Activated naive CD4-positive, alpha-beta T cell treated with anti-CD3 and anti-CD28 coated beads, Interleukin-2, amount 50 U/mL, for 16 hours (primary cell): ENCODE measurements around the gene PMIS2.

Experiments used
- DNase-seq: peaks from one replicate; pipeline ENCODE4 v3.0.0-alpha.2; 2020

The PMIS2 gene

GRCh38 chr19:35556846-35557538 is 29.0 kb upstream of the PMIS2 start:
- DNase-seq, result no peak

GRCh38 chr19:35557539-35558399 is 28.2 kb upstream of the PMIS2 start:
- peak; percentile 56 for DNase-seq

GRCh38 chr19:35558400-35559280 is 27.3 kb upstream of the PMIS2 start:
- DNase-seq, result no peak

GRCh38 chr19:35559281-35559659 is 26.7 kb upstream of the PMIS2 start:
- DNase-seq, result no peak

GRCh38 chr19:35559781-35560180 is 26.2 kb upstream of the PMIS2 start:
- no peak for DNase-seq

GRCh38 chr19:35560271-35560670 is 25.7 kb upstream of the PMIS2 start:
- no peak for DNase-seq

- no peak for DNase-seq
Measured at GRCh38 chr19:35560677-35561076, 25.3 kb upstream of the PMIS2 start.

GRCh38 chr19:35561436-35561835 is 24.5 kb upstream of the PMIS2 start:
- DNase-seq, result no peak

GRCh38 chr19:35562336-35562735 is 23.6 kb upstream of the PMIS2 start:
- no peak for DNase-seq

GRCh38 chr19:35562776-35563175 is 23.2 kb upstream of the PMIS2 start:
- DNase-seq, result no peak

GRCh38 chr19:35563207-35563829 is 22.7 kb upstream of the PMIS2 start, which contains the start of gene ATP4A:
TSS of gene ATP4A (minus strand) at chr19:35563658. CDS start at chr19:35563629, 29 bp downstream.
- DNase-seq, result no peak

- DNase-seq, result no peak
Measured at GRCh38 chr19:35565016-35565856, 20.7 kb upstream of the PMIS2 start.

- no peak for DNase-seq
Measured at GRCh38 chr19:35566738-35567137, 19.2 kb upstream of the PMIS2 start.

- no peak for DNase-seq
Measured at GRCh38 chr19:35569281-35569781, 16.6 kb upstream of the PMIS2 start.

GRCh38 chr19:35571406-35571965 is 14.5 kb upstream of the PMIS2 start:
- no peak for DNase-seq

- DNase-seq, result no peak
Measured at GRCh38 chr19:35577918-35578317, 8.1 kb upstream of the PMIS2 start.

GRCh38 chr19:35578707-35579106 is 7.3 kb upstream of the PMIS2 start:
- DNase-seq, result no peak

GRCh38 chr19:35582760-35583159 is 3.2 kb upstream of the PMIS2 start:
- no peak for DNase-seq

- DNase-seq, result no peak
Measured at GRCh38 chr19:35587321-35587720, 1.3 kb downstream of the PMIS2 start.

GRCh38 chr19:35590875-35591274 is 4.9 kb downstream of the PMIS2 start:
- DNase-seq, result no peak

GRCh38 chr19:35592226-35592625 is 6.3 kb downstream of the PMIS2 start:
- no peak for DNase-seq
